HG03108 (cell line): Measurements from ENCODE around the gene GDE1.

Experiments used
- ATAC-seq: cut with Tn5 transposase; IDR thresholded peaks from one replicate; pipeline ENCODE4 v1.9.1; 2021; ENCODE audit warnings: moderate library complexity; ENCODE audit not compliant: unreplicated experiment

Gene GDE1

GRCh38 chr16:19490619-19491018 is 31.3 kb downstream of the GDE1 start:
- no peak for ATAC-seq

DNA sequence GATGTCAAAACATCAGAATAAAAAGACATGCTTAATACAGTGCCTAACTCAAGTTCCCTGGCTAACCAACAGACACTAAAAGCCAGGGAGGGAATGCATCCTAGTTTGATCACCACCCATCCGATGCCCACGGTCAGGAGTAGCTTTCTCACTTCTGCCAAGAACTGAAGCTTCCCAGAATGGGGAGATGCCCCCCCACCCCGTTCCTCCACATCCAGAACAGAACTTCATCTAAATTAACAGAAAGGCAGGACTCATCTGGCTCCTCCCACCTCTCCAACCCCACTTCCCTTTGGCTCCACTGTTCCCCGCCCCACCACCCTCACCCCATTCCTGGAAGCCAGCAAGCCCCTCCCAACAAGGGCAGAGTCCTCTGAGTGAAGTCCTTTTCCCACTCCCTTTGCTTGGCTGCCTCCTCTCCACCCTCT is 33.7 kb downstream of the GDE1 start:
- ATAC-seq, result no peak

DNA sequence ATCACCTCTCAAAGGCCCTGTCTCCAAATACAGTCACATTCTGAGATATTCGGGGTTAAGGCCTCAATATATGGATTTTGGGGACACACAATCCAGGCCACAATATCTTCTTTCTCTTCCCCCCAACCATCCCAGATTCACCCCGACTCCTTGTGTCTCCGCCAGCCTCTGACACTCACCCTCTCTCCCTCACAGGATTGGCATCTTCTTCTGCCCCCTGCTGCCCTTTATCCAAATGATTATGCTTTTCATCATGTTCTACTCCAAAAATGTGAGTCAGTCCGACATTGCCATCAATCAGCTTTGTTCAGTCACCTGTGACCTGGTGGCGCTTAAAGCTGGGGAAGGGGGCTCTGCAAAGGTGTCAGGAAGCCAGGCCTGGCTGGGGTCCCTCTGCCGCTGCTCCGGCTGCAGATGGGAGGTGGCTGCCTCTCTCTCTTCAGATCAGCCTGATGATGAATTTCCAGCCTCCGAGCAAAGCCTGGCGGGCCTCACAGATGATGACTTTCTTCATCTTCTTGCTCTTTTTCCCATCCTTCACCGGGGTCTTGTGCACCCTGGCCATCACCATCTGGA is 35.1 kb downstream of the GDE1 start:
- ATAC-seq, result no peak

- no peak for ATAC-seq
These were observed 35.8 kb downstream of the GDE1 start for GRCh38 chr16:19486051-19486450.

- no peak for ATAC-seq
These were observed 36.3 kb downstream of the GDE1 start for GRCh38 chr16:19485611-19486010.

- ATAC-seq, result no peak
These were observed 37.8 kb downstream of the GDE1 start for GRCh38 chr16:19484096-19484495.

DNA sequence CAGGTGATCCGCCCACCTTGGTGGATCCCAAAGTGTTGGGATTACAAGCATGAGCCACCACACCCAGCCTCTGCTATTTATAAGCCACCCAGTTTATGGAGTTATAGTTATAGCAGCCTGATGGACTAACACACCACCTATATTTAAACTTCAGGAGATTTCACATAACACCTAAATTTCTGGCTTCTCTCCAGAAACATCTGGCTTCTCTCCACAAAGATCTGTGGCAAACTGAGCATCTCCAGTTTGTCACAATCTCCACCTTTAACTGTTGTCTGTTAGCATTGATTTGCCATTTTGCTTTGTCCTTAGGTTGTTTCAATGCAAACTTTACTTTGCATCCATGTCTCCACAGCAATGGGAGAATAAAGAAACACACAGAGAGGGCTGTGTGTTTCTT is 39.6 kb downstream of the GDE1 start:
- no peak for ATAC-seq

DNA sequence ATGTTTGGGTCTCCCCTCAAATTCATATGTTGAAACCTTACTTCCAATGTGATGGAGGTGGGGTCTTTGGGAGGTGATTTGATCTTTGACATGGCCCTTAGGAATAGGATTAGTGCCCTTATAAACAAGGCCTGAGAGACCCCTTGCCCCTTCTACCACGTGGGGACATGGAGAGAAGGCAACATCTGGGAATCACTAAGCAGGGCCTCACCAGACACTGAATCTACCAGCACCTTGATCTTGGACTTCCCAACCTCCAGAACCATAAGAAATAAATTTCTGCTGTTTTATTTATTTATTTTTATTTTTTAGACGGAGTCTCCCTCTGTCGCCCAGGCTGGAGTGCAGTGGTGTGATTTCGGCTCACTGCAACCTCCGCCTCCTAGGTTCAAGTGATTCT is 40.1 kb downstream of the GDE1 start:
- no peak for ATAC-seq

DNA sequence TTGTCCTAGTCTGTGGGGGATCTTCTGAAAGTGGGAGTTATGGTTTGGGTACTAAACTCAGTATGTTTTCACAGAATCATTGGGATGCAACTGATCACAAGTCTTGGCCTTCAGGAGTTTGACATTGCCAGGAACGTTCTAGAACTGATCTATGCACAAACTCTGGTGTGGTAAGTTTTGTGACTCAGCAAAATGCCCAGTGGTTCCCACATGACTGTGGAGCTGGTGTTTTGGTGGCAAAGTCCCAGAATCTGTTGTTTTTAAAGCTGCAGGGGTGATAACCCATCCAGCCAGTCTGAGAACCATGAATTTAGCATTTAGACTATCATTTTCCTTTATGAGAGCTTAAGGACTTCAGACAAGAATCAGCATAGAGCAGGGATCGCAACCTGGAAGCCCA is 40.6 kb downstream of the GDE1 start:
- ATAC-seq, result no peak

DNA sequence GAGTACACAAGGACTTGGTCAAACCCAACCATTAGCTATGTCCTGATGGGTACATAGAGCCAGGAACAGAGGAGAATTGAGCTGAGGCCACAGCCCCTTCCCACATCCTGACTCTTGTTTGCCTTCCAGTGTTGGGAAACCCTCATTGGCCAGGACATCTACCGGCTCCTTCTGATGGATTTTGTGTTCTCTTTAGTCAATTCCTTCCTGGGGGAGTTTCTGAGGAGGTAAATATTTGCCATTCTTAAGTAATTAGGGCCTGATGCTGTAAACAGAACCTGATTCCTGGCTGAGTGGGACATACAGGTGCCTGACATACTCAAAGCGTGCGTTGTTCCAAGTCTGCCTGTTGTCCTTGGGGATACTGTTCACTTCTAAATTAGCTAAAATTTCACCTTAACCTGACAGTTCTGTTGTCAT is 42.6 kb downstream of the GDE1 start:
- no peak for ATAC-seq

GRCh38 chr16:19478505-19478904 is 43.4 kb downstream of the GDE1 start:
- no peak for ATAC-seq

GRCh38 chr16:19474617-19475016 is 47.3 kb downstream of the GDE1 start:
- ATAC-seq, result no peak

DNA sequence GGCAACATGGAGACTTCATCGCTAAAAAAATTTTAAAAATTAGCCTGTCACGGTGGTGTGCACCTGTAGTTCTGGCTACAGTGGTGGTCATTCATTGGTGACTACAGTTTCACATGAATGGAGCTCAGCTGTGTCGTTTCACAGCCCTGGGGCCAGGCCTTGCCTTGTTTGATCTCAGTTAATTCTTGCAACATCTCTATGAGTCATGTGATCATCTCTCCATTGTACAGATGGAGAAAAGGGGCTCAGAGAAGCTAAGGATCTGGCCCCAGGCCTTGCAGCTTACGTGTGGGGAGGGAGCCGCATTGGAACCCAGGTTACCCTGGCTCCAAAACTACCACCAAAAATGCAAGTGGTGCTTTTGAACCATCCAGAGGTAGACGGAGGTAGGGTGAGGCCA is 49.4 kb downstream of the GDE1 start:
- no peak for ATAC-seq

DNA sequence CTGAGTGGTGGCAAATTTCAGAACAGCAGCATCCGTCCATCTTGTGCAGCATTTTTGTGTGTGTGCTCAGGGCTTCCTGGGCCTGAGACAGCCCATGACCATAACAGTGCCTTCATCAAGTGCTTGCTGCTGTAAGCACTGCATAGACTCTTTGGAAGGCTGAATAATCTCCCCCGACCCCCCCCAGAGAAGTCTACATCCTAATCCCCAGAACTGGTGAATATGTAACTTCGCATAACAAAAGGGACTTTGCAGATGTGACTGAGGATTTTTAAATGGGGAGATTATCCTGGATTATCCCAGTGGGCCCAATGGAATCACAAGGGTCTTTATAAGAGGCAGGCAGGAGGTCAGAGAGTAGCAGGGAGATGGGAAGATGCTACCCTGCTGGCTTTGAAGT is 53.6 kb downstream of the GDE1 start:
- ATAC-seq, result no peak

GRCh38 chr16:19463468-19464315 is 58.2 kb downstream of the GDE1 start:
- no peak for ATAC-seq

GRCh38 chr16:19460397-19460796 is 61.5 kb downstream of the GDE1 start:
- ATAC-seq, result no peak

- ATAC-seq, result no peak
These were observed 63.0 kb downstream of the GDE1 start for GRCh38 chr16:19458722-19459379.
